Adrenal gland (tissue), 12 donors: ENCODE data around the gene ADAM15. TPM values are rescaled to one million over a fixed set of nuclear protein-coding genes. Genes with fewer than 3 reads are reported as not detected.

ENCODE experiments used
- DNase-seq, 7 donors: peaks; one replicate each; pipeline ENCODE4 v3.0.0-alpha.2; 2019 to 2020
- H3K27ac ChIP-seq, 5 donors: fragments of 200-600 bp; sonication (generic) in 4 of 5; 1 replicate in 3 of 5; 2 replicates in 2 of 5; pipeline versions ENCODE4 v1.5.1 to v1.8.0; 2016 to 2020; ENCODE audit warnings: mild to moderate bottlenecking in 1 of 5
- H3K27me3 ChIP-seq: fragments of 200-600 bp; 2 replicates; pipeline ENCODE4 v1.8.0; 2021
- H3K36me3 ChIP-seq, 2 donors: fragments of 200-600 bp; replicated peaks in 1 of 2; 1 replicate in 1 of 2; 2 replicates in 1 of 2; pipeline versions ENCODE4 v1.5.1 to v1.8.0; 2018 to 2022
- H3K4me1 ChIP-seq, 2 donors: fragments of 200-600 bp; replicated peaks in 1 of 2; 1 replicate in 1 of 2; 2 replicates in 1 of 2; pipeline versions ENCODE4 v1.5.1 to v1.8.0; 2018 to 2021
- H3K4me3 ChIP-seq, 4 donors: fragments of 200-600 bp; sonication (generic) in 3 of 4; one replicate each; pipeline ENCODE4 v1.5.1; 2016 to 2018
- H3K9me3 ChIP-seq, 3 donors: fragments of 200-600 bp; sonication (generic) in 1 of 3; replicated peaks in 1 of 3; 1 replicate in 2 of 3; 2 replicates in 1 of 3; pipeline versions ENCODE4 v1.5.1 to v1.8.0; 2016 to 2021
- POLR2A ChIP-seq, 2 donors: fragments of 450-650 bp; IDR thresholded peaks; one replicate each; pipeline ENCODE4 v1.6.1; 2017; ENCODE audit warnings: antibody characterized with exemption in 2 of 2, mild to moderate bottlenecking in 2 of 2, moderate library complexity in 1 of 2
- WGBS, 4 donors: extraction: QIAGEN DNeasy Blood & Tissue Kit in 2 of 4; methylation state at CpG; one replicate each; pipeline versions ENCODE4 v1.1.5 to v1.1.7; 2013 to 2017; 5-methylcytosine and 5-hydroxymethylcytosine counted together
- intact Hi-C, 2 donors: fragments of 100-400 bp; cut with DNase I; formaldehyde crosslinking; loops; one replicate each; pipeline versions ENCODE4 v1.14.1 to v1.15.0; 2022 to 2023
- polyA plus RNA-seq, 3 donors: library from polyadenylated mRNA; stranded (reverse); fragments of 200-250 nt in 2 of 3; fragments of 350-450 nt in 1 of 3; fragmentation: Illumina TruSeq in 1 of 3; extraction: RNeasy Lipid Tissue Mini Kit (QIAGEN cat#74804) in 1 of 3; gene quantifications; one replicate each; pipeline ENCODE4 v1.2.3, GENCODE V29; 2013 to 2014
- total RNA-seq, 9 donors: library from RNA; depleted of rRNA in 4 of 9; stranded (reverse); fragments of >200 nt in 4 of 9; fragments of 120-200 nt in 1 of 9; fragmentation: NEBNext Ultra II Directional in 1 of 9; extraction: Animal tissue kit (Norgen Biotek cat#: 25700) in 1 of 9; gene quantifications; one replicate each; pipeline versions ENCODE4 v1.1.0 to v1.2.4, GENCODE V29; 2013 to 2023
- TF ChIP-seq, protein P1 (sequence below), 6 experiments: fragments of 450-650 bp in 4 of 6; fragments of 200-600 bp in 2 of 6; sonication (generic) in 1 of 6; IDR thresholded peaks; 1 replicate in 5 of 6; 2 replicates in 1 of 6; pipeline versions ENCODE4 v1.5.1 to v1.8.0; 2016 to 2021; ENCODE audit warnings: antibody characterized with exemption in 6 of 6, mild to moderate bottlenecking in 2 of 6, moderate library complexity in 1 of 6
- donor health status: healthy with polysubstance abuse.
- donor health status: Bipolar disorder and iron deficiency.
- donor health status: DM: yes; HTN: yes; CAD: no.
- donor health status: DM: no; HTN: no; CAD: no.
- donor health status: DM: no; HTN: no; CAD: no.
- donor health status: DM: yes; HTN: yes; CAD: no.

The ADAM15 gene
- total and polyA plus RNA-seq, 12 donors: 11.6 to 269 (median 59.3) TPM

DNA sequence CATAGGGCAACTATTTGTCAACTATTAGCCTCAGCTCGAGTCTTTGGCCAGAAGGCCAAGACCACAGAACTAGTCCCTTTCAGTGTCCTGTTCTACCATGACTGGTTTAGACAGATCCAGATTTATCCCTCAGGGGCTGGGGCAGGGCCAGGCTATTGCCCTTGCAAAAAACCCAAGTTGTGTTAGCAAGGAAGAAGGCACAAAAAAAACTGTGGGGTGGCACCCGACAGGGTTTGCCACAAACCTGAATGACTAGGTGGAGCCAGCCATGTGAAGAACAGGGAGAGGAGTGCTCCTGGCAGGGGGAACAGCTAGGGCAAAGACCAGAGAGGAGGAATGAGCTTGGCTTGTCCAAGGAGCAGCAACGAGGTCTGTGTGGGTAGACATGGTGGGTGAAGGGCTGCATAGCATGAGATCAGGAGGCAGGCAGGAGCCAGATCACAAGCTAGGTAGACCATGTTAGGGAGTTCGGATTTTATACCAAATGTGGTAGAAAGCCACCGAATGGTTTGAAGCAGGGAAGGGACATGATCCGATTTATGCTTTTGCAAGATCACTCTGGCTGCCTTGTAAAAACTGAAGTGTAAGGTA is 13.2 kb upstream of the ADAM15 start:
- Histone ChIP-seq H3K4me1 (no peaks in the 10 kb centered on the region), H3K27me3 (no peaks in the 10 kb centered on the region), H3K27ac (no peak overlapping the region), H3K36me3 (no peaks in the 10 kb centered on the region), H3K4me3 (no peak overlapping the region), H3K9me3 (no peaks in the 10 kb centered on the region)
- DNase-seq: no peak
- 86 to 93% (median 89%) methylated on average over 6 of the region's 6 CpGs for WGBS, 4 donors
- intact Hi-C loops: no loop called here
- TF ChIP-seq, protein P1, sequence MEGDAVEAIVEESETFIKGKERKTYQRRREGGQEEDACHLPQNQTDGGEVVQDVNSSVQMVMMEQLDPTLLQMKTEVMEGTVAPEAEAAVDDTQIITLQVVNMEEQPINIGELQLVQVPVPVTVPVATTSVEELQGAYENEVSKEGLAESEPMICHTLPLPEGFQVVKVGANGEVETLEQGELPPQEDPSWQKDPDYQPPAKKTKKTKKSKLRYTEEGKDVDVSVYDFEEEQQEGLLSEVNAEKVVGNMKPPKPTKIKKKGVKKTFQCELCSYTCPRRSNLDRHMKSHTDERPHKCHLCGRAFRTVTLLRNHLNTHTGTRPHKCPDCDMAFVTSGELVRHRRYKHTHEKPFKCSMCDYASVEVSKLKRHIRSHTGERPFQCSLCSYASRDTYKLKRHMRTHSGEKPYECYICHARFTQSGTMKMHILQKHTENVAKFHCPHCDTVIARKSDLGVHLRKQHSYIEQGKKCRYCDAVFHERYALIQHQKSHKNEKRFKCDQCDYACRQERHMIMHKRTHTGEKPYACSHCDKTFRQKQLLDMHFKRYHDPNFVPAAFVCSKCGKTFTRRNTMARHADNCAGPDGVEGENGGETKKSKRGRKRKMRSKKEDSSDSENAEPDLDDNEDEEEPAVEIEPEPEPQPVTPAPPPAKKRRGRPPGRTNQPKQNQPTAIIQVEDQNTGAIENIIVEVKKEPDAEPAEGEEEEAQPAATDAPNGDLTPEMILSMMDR (IDR thresholded peaks at IDR 0.05): no peak
- TF ChIP-seq POLR2A (IDR thresholded peaks at IDR 0.05): no peak

DNA sequence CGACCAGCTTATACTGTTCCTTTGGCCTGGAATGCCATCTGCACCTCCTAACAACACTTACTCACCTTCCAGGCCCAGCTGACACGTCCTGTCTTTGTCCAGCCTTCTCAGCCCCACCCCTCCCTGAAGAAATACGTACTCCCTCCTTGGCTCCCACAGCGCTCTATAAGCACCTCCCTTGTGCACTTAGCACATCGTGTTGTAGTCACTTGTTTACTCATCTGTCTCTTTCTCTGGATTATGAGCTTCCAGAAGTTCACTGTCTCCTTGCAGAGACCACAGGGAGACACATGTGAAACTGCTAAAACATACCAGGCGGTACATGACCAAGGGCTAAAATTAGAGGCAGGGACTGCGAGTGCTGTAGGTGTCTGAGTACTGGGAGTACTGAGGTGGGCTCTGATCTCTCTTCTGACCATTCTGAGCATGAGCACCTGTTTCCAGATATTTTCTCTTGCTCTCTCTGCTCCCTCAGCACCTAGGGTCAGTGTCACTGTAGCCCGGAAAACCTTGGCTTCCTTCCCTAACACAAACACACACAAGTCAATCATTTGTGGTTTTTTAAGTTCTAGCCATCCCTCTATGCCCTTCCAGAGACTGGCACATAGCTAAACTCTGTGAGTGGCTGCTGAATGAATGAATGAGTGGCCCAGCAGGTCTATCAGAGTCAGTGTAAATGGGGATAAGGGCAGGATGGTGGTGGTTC is 12.4 kb upstream of the ADAM15 start:
- TF ChIP-seq POLR2A (IDR thresholded peaks at IDR 0.05): no peak
- TF ChIP-seq, protein P1 (IDR thresholded peaks at IDR 0.05): no peak
- intact Hi-C loops: no loop called here
- WGBS, 4 donors: 63 to 70% (median 67%) methylated on average over 8 of the region's 8 CpGs

DNA sequence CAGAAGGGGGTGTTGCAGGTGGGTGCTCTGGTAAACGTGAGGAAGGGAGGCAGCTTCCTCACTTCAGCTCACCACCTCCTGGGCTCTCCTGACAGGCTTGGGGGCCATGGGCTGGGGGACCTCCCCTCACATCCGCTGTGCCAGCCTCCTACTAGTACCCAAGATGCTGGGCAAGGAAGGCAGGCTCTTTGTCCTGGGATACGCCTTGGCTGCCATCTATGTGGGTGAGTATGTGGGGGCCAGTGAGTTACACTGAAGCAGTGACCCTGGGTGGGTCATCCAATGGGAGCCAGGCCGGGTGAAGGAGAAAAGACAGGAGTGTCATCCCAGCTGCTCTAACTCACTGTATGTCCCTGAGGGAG is 11.8 kb upstream of the ADAM15 start:
- TF ChIP-seq POLR2A (IDR thresholded peaks at IDR 0.05): no peak
- WGBS, 4 donors: 66 to 76% (median 73%) methylated on average over 4 of the region's 4 CpGs
- no peak overlapping the region for H3K27ac ChIP-seq
- no peak for DNase-seq
- H3K27me3 ChIP-seq: no peaks in the 10 kb centered on the region
- intact Hi-C loops: no loop called here
- no peaks in the 10 kb centered on the region for H3K36me3 ChIP-seq
- H3K4me1 ChIP-seq: no peaks in the 10 kb centered on the region
- no peak overlapping the region for H3K4me3 ChIP-seq
- no peaks in the 10 kb centered on the region for H3K9me3 ChIP-seq

More for the DNA sequence above, 12.4 kb upstream of the ADAM15 start:
- DNase-seq: no peak
- H3K4me1 ChIP-seq: no peaks in the 10 kb centered on the region
- H3K36me3 ChIP-seq: no peaks in the 10 kb centered on the region
- H3K27ac ChIP-seq: no peak overlapping the region
- no peaks in the 10 kb centered on the region for H3K9me3 ChIP-seq
- H3K4me3 ChIP-seq: no peak overlapping the region
- H3K27me3 ChIP-seq: no peaks in the 10 kb centered on the region

DNA sequence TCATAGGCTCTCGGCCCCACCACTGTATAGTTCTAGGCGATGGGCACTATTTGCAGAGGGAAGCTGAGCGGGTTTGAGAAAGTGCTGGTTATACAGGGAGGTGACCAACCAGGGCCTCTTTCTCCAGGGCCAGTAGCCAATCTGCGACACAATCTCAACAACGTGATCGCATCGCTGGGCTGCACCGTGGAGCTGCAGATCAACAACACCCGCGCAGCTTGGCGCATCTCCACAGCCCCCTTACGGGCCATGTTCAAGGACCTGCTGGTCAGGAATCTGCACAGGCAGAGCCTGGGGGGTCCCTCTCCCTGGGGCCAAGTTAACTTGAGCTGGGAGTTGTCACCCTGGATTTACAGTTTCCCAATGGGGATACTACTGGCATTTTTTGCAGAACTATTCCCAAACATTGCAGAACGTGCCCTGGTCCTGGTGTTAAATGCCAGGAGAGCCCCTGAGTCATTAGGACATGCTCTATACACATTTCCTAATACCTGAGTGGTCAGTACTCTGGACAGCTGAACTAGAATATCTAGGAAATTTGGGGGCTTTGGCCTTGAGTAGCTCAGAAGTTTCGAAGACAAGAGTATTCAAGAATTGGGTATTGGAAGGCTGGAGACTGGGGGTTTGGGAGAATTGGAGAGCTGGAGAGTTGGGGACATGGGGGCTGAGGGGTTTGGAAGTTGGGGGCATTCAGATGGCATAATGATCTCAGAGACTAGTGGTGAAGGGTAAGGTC is 10.6 kb upstream of the ADAM15 start:
- Histone ChIP-seq H3K4me1 (peaks cover 3 to 9% of the 10 kb centered on the region in 2 donors), H3K27me3 (no peaks in the 10 kb centered on the region), H3K9me3 (no peaks in the 10 kb centered on the region), H3K36me3 (no peaks in the 10 kb centered on the region), H3K27ac (no peak overlapping the region), H3K4me3 (no peak overlapping the region)
- intact Hi-C loops: no loop called here
- DNase-seq: no peak
- TF ChIP-seq, protein P1 (IDR thresholded peaks at IDR 0.05): no peak
- TF ChIP-seq POLR2A (IDR thresholded peaks at IDR 0.05): no peak
- WGBS, 4 donors: 85 to 92% (median 89%) methylated on average over 10 to 14 of the region's 14 CpGs
